ENCODE results near the gene POFUT1. TPM values are rescaled to one million over a fixed set of nuclear protein-coding genes. Genes with fewer than 3 reads are reported as not detected.
A peak's percentile ranks its signal among the peaks of the same experiment; 100 is the strongest.

The POFUT1 gene
- total and polyA plus RNA-seq, 9 of the 15 experiments (the other 6 are each of a cell fraction or from before 2014, with no cell fraction given): 3.5 to 44.7 (median 23.5) TPM

- no peak for TF ChIP-seq ZNF407 (IDR thresholded peaks at IDR 0.05; ENCODE audit: low read depth)
- TF ChIP-seq GATAD2A (IDR thresholded peaks at IDR 0.05): peak; percentile 85
- TF ChIP-seq SPI1 (IDR thresholded peaks at IDR 0.05; ENCODE audit: borderline replicate concordance, low read depth, low read length): peak; percentile 75; the same call in 1 of the 2 replicates
- no peak for TF ChIP-seq PTBP1 (IDR thresholded peaks at IDR 0.05; ENCODE audit: low read depth, low read length)
- no peak for TF ChIP-seq ZNF586 (CRISPR knock-in tag; conservative IDR thresholded peaks at IDR 0.05)
- TF ChIP-seq CBFA2T3 (IDR thresholded peaks at IDR 0.05): peak; percentile 64
- peak; percentile 57 for TF ChIP-seq CXXC5 (CRISPR knock-in tag; IDR thresholded peaks at IDR 0.05)
- TF ChIP-seq ARID4B (CRISPR knock-in tag; IDR thresholded peaks at IDR 0.05): no peak
- TF ChIP-seq SNIP1 (IDR thresholded peaks at IDR 0.05; ENCODE audit: low read depth): no peak
- TF ChIP-seq SMARCC2 (IDR thresholded peaks at IDR 0.05; ENCODE audit: low read depth): peak; percentile 55; the same call in 1 of the 2 replicates
- TF ChIP-seq CREM (IDR thresholded peaks at IDR 0.05; ENCODE audit: low read depth): peak; percentile 63
- no peak for TF ChIP-seq ZNF76 (CRISPR knock-in tag; IDR thresholded peaks at IDR 0.05; ENCODE audit: borderline replicate concordance)
- peak; percentile 46 for TF ChIP-seq CEBPB (tag; IDR thresholded peaks at IDR 0.05)
Measured at GRCh38 chr20:32159766-32160221, 47.9 kb upstream of the POFUT1 start (continued).

Measured in K562 (cell line).